ENCODE results near the gene PSMC1. TPM values are rescaled to one million over a fixed set of nuclear protein-coding genes. Genes with fewer than 3 reads are reported as not detected.
"Not testable (repeated sequence)": the region's sequence is repeated elsewhere in the genome, so short reads cannot be mapped to it uniquely, and the experiment has no call there.

PSMC1 gene
- total RNA-seq (2014; rRNA removed; shearing (Covaris generic)): 172 and 173 TPM in 2 replicates

- DNase-seq: peak; percentile 90 to 91
- Histone ChIP-seq H3K27ac (peak within 1 kb of the TSS; percentile 88), H3K4me1 (no peaks in the 10 kb centered on the region), H3K4me3 (peak within 1 kb of the TSS; percentile 89), H3K27me3 (no peaks in the 10 kb centered on the region), H3K36me3 (peaks cover 29% of the 10 kb centered on the region), H3K9me3 (replicated peaks) (no peaks in the 10 kb centered on the region)
Measured at GRCh38 chr14:90256354-90257131, at the start of gene PSMC1. TSS of gene PSMC1 (plus strand) at chr14:90256553. CDS start at chr14:90256598, 45 bp downstream.

- DNase-seq: no peak
- Histone ChIP-seq H3K36me3 (no peaks in the 10 kb centered on the region), H3K27ac (no peak overlapping the region), H3K4me3 (no peak overlapping the region), H3K4me1 (no peaks in the 10 kb centered on the region), H3K9me3 (replicated peaks) (no peaks in the 10 kb centered on the region), H3K27me3 (no peaks in the 10 kb centered on the region)
Measured at GRCh38 chr14:90213099-90213748, 43.1 kb upstream of the PSMC1 start.

- no peak overlapping the region for H3K4me3 ChIP-seq
- H3K27ac ChIP-seq: no peak overlapping the region
- H3K9me3 ChIP-seq (replicated peaks): no peaks in the 10 kb centered on the region
- H3K27me3 ChIP-seq: no peaks in the 10 kb centered on the region
- no peak for DNase-seq
- no peaks in the 10 kb centered on the region for H3K36me3 ChIP-seq
- no peaks in the 10 kb centered on the region for H3K4me1 ChIP-seq
Measured at GRCh38 chr14:90228478-90228877, 27.9 kb upstream of the PSMC1 start.

- H3K27ac ChIP-seq; H3K4me3 ChIP-seq; H3K4me1 ChIP-seq; H3K36me3 ChIP-seq; H3K27me3 ChIP-seq; H3K9me3 ChIP-seq (replicated peaks); DNase-seq: not testable (repeated sequence)
Measured at GRCh38 chr14:90229942-90230341, 26.4 kb upstream of the PSMC1 start.

- Histone ChIP-seq H3K27ac (no peak overlapping the region), H3K4me3 (no peak overlapping the region), H3K27me3 (no peaks in the 10 kb centered on the region), H3K4me1 (no peaks in the 10 kb centered on the region; the same call in 1 of the 2 replicates), H3K9me3 (replicated peaks) (peaks cover 10% of the 10 kb centered on the region; the same call in 1 of the 2 replicates), H3K36me3 (no peaks in the 10 kb centered on the region)
- peak; percentile 51 to 83 for DNase-seq
Measured at GRCh38 chr14:90235179-90235976, 21.0 kb upstream of the PSMC1 start.

- no peaks in the 10 kb centered on the region for H3K27me3 ChIP-seq
- H3K36me3 ChIP-seq: no peaks in the 10 kb centered on the region
- H3K4me3 ChIP-seq: no peak overlapping the region
- H3K27ac ChIP-seq: no peak overlapping the region
- DNase-seq: no peak
- H3K9me3 ChIP-seq (replicated peaks): peaks cover 10% of the 10 kb centered on the region; the same call in 1 of the 2 replicates
- H3K4me1 ChIP-seq: no peaks in the 10 kb centered on the region
Measured at GRCh38 chr14:90239139-90239538, 17.2 kb upstream of the PSMC1 start.

- Histone ChIP-seq H3K4me1 (no peaks in the 10 kb centered on the region), H3K4me3 (no peak overlapping the region), H3K27me3 (no peaks in the 10 kb centered on the region), H3K27ac (no peak overlapping the region), H3K36me3 (no peaks in the 10 kb centered on the region), H3K9me3 (replicated peaks) (peaks cover 10% of the 10 kb centered on the region; the same call in 1 of the 2 replicates)
- DNase-seq: no peak
Measured at GRCh38 chr14:90242444-90242843, 13.9 kb upstream of the PSMC1 start.

GRCh38 chr14:90246936-90247335, 9.4 kb upstream of the PSMC1 start:
- no peak overlapping the region for H3K4me3 ChIP-seq
- no peaks in the 10 kb centered on the region for H3K27me3 ChIP-seq
- no peaks in the 10 kb centered on the region for H3K36me3 ChIP-seq
- DNase-seq: no peak
- H3K27ac ChIP-seq: no peak overlapping the region
- H3K4me1 ChIP-seq: no peaks in the 10 kb centered on the region
- H3K9me3 ChIP-seq (replicated peaks): no peaks in the 10 kb centered on the region

- H3K4me3 ChIP-seq; H3K27me3 ChIP-seq; H3K27ac ChIP-seq; H3K36me3 ChIP-seq; H3K9me3 ChIP-seq (replicated peaks); H3K4me1 ChIP-seq; DNase-seq: not testable (repeated sequence)
Measured at GRCh38 chr14:90247441-90247840, 8.9 kb upstream of the PSMC1 start.

- no peak for DNase-seq
- no peaks in the 10 kb centered on the region for H3K4me1 ChIP-seq
- H3K9me3 ChIP-seq (replicated peaks): no peaks in the 10 kb centered on the region
- H3K4me3 ChIP-seq: no peak overlapping the region
- no peaks in the 10 kb centered on the region for H3K36me3 ChIP-seq
- H3K27me3 ChIP-seq: no peaks in the 10 kb centered on the region
- no peak overlapping the region for H3K27ac ChIP-seq
Measured at GRCh38 chr14:90248594-90248993, 7.8 kb upstream of the PSMC1 start.

- no peaks in the 10 kb centered on the region for H3K4me1 ChIP-seq
- no peak overlapping the region for H3K27ac ChIP-seq
- no peak for DNase-seq
- H3K4me3 ChIP-seq: no peak overlapping the region
- peaks cover 2% of the 10 kb centered on the region; the same call in 1 of the 2 replicates for H3K36me3 ChIP-seq
- H3K27me3 ChIP-seq: no peaks in the 10 kb centered on the region
- H3K9me3 ChIP-seq (replicated peaks): no peaks in the 10 kb centered on the region
Measured at GRCh38 chr14:90253826-90254225, 2.5 kb upstream of the PSMC1 start.

GRCh38 chr14:90255871-90256270, 482 bp upstream of the PSMC1 start:
- Histone ChIP-seq H3K27ac (peak overlapping the region; percentile 88; the same call in 1 of the 2 replicates), H3K4me1 (no peaks in the 10 kb centered on the region), H3K4me3 (peak overlapping the region; percentile 89)

GRCh38 chr14:90263748-90264449, 7.5 kb downstream of the PSMC1 start:
- Histone ChIP-seq H3K9me3 (replicated peaks) (no peaks in the 10 kb centered on the region), H3K36me3 (peaks cover 87% of the 10 kb centered on the region), H3K27me3 (no peaks in the 10 kb centered on the region), H3K4me3 (no peak overlapping the region), H3K4me1 (no peaks in the 10 kb centered on the region), H3K27ac (no peak overlapping the region)
- no peak for DNase-seq

More at GRCh38 chr14:90255871-90256270, 482 bp upstream of the PSMC1 start:
- H3K9me3 ChIP-seq (replicated peaks): no peaks in the 10 kb centered on the region
- no peaks in the 10 kb centered on the region for H3K27me3 ChIP-seq
- DNase-seq: no peak
- peaks cover 23% of the 10 kb centered on the region for H3K36me3 ChIP-seq

- Histone ChIP-seq H3K27me3 (no peaks in the 10 kb centered on the region), H3K36me3 (peaks cover 83% of the 10 kb centered on the region), H3K4me1 (no peaks in the 10 kb centered on the region), H3K4me3 (no peak overlapping the region), H3K27ac (no peak overlapping the region), H3K9me3 (replicated peaks) (no peaks in the 10 kb centered on the region)
- no peak for DNase-seq
Measured at GRCh38 chr14:90266441-90267154, 10.2 kb downstream of the PSMC1 start.

Measured in SJCRH30 (cell line).